HG03103 (cell line): Measurements from ENCODE around the gene FAM13A.
"Not testable (repeated sequence)": the region's sequence is repeated elsewhere in the genome, so short reads cannot be mapped to it uniquely, and the experiment has no call there.

Experiments used
- ATAC-seq: cut with Tn5 transposase; IDR thresholded peaks from one replicate; pipeline ENCODE4 v1.9.1; 2021; ENCODE audit warnings: low read depth; ENCODE audit not compliant: unreplicated experiment

FAM13A gene

DNA sequence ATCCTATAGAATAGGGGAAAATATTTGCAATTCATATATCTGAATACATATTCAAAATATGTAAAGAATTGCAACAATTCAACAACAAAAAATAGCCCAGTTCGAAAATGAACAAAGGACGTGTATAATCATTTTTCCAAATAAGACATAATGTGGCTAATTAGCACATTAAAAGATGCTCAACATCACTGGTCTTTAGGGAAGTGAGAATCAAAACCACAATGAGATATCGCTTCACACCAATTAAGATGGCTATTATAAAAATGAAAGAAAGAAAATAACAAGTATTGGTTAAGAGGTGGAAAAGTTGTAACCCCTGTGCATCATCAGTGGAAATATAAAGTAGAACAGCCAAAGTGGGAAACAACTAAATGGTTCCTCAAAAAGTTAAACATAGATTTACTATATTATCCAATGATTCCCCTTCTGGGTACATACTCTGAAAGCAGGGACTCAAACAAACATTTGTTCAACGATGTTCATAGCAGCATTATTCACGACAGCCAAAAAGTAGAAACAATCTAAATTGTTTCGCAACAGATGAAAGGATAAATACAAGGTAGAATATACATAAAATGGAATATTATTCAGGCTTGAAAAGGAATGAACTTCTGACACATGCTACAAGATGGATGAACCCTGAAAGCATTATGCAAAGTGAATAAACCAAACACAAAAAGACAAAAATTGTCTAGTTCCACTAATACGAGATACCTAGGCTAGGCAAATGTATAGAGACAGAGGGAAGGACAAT, 12.7 kb downstream of the FAM13A start:
- no peak for ATAC-seq

DNA sequence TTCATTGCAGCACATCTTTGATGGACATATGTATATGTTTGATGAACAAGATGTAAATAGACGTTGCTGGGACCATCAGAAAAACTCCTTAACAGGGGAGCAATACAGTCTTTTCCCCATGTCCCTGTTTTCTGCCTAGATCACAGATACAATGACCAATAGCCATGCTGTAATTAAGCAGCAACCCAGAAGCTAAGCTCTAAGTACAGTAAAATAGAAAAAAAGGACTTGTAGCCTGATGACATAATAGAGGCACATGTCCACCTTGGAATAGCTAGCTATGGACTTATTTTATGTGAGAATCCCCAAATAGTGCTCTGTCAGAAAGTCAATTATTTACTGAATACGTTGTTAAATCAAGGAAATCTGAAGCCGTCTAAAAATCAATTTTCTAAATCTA, 14.9 kb downstream of the FAM13A start:
- no peak for ATAC-seq

DNA sequence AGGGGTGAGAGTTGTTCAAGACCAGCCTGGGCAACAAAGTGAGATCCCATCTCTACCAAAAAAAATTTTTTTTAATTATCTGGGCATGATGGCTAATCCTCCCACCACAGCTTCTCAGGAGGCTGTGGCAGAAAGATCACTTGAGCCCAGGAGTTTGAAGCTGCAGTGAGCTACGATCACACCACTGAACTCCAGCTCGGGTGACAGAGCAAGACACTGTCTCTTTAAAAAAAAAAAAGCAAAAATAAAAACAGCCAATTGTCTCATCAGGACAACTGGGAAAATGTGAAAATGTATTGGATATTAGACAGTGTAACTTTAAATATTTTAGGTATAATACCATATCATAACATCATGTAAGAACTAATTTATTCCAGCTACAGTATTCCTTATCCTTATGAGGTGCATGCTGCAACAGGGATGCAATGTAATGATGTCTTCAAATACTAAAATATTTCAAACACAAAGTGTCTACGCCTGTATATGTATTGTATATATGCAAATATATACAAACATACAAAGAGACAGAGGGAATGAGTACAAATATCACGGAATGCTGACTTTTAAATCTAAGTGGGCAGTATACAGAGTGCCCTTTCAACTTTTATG, 17.2 kb downstream of the FAM13A start:
- ATAC-seq = no peak

DNA sequence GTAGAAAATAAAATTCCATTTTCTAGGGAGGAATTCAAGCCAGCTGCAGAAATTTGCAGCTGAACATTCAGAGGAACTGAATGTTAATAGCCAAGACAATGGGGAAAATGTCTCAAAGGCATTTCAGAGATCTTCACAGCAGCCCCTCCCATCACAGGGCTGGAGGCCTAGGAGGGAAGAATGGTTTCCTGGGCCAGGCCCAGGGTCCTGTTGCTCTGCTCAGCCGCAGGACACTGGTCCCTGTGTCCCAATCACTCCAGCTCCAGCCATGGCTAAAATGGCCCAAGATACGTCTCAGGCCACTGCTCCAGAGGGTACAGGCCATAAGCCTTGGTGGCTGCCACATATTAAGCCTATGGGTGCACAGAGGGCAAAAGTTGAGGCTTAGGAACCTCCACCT, 20.4 kb downstream of the FAM13A start:
- ATAC-seq = no peak

- ATAC-seq = no peak
Observed at GRCh38 chr4:89031272-89031671, 25.7 kb downstream of the FAM13A start.

GRCh38 chr4:89029591-89029990, 27.4 kb downstream of the FAM13A start:
- no peak for ATAC-seq

DNA sequence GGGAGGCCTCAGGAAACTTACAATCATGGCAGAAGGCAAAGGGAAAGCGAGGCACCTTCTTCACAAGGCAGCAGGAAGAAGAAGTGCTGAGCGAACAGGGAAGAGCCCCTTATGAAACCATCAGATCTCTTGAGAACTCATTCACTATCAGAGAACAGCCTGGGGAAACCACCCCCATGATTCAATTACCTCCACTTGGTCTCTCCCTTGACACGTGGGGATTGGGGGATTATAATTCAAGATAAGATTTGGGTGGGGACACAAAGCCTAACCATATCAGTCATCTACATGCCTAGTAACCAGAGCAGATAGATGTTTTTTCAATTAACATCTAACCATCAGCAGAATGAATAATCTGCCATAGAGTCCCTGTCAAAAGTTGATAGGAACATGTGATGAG, 30.4 kb downstream of the FAM13A start:
- ATAC-seq = no peak

DNA sequence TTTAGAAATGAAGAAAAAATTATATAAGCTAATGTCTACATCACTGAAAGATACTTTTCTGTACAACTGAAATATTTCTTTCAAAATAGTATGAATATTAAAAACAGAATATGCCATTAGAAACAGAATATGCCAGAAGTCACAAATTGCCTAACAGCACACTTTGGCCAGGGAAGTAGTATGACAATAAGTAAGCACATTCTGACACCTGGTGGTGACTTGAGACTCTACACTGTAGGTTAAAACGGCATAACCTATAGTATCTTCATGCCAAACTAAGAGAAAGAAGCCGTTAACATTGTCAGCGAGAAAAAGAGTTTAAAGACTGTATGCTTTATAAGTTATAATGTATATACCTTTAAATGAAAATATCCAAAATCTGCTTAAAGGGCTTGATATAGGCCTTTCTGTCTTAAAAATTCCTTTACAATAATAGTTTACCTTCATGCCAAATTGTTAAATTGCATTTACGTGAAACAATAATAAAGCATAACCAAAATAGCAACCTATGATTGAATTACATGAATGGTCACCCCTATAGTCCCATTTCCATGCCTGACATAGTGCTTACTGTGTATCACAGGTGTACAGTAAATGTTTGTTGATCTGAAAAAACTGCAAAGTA, 32.8 kb downstream of the FAM13A start:
- peak; percentile 97 for ATAC-seq

DNA sequence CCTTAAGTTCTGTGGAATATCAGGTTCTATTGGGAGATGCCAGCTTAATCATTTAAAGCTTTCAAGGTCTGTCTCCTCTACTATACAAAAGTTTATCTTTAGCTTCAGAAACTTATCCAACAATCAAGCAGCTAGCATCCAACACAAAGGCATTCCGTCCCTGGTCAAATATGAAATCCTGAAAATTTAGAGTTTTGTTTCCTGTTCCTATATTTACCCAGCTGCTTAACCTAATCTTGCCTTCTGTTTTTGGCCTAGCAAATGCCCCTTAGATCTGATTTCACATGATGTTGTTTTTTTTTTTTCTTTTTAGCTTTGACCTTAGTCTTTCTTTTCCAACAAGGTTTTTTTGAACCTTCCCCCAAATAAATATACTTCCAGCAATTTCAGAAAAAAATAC, 33.8 kb downstream of the FAM13A start:
- ATAC-seq = no peak

GRCh38 chr4:89022426-89023128, 34.4 kb downstream of the FAM13A start:
- ATAC-seq = no peak

- no peak for ATAC-seq
Observed at GRCh38 chr4:89021684-89022083, 35.3 kb downstream of the FAM13A start.

DNA sequence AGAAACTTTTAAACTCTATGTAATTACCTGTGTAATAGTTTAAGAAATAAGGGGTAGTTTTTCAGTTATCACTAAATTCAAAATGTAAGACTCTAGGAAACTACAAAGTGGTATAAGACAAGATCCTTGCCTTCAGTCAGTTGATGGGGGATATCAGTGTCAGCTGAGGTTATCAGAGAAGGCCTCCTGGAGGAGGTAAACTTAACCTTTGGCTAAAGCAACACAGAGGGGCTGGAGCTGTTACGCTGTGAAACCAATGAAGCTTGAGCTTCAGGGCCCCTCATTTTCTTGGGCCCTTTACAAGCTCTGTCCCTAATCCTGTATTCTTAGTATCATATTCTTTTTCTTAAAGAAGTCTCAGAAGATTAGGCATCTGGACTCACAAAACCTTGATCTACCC, 35.9 kb downstream of the FAM13A start:
- no peak for ATAC-seq

GRCh38 chr4:89014897-89015296, 42.1 kb downstream of the FAM13A start:
- ATAC-seq = not testable (repeated sequence)

- no peak for ATAC-seq
Observed at GRCh38 chr4:89009761-89010369, 47.1 kb downstream of the FAM13A start.

DNA sequence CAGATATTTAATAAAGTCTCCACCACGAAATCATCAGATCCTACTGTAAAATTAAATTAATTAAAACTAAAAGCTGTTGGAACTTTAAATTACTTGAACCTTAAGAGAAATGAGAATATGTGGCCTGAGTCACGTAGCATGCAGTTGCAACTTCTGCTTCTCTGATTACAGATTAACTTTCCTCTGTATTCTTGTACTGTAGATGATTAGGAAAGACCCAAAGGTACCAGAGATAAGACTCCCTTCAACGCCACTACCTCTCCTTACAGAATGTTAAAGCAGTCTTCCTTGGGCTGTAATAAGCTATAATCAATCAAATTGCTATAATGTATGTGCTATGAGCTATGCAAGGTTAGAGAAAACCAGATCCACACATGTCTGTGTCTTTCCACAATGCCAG, 47.9 kb downstream of the FAM13A start:
- no peak for ATAC-seq

DNA sequence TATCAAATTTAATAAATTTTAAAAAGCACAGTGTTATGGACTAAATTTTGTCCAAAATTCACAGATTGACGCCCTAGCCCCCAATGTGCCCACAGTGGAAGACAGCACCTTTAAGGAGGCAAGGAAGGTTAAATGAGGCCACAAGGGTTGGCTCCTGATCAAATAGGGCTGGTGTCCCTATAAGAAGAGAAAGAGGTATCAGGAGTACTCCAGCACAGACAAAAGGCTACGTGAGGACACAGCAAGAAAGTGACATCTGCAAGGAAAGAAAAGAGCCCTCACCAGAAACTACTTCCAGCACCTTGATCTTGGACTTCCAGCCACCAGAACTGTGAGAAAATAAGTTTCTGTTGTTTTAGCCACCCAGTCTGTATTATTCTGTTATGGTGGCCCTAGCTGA, 48.8 kb downstream of the FAM13A start:
- no peak for ATAC-seq

GRCh38 chr4:89007338-89007939, 49.5 kb downstream of the FAM13A start:
- ATAC-seq = no peak

GRCh38 chr4:89006307-89006706, 50.7 kb downstream of the FAM13A start:
- ATAC-seq = no peak

DNA sequence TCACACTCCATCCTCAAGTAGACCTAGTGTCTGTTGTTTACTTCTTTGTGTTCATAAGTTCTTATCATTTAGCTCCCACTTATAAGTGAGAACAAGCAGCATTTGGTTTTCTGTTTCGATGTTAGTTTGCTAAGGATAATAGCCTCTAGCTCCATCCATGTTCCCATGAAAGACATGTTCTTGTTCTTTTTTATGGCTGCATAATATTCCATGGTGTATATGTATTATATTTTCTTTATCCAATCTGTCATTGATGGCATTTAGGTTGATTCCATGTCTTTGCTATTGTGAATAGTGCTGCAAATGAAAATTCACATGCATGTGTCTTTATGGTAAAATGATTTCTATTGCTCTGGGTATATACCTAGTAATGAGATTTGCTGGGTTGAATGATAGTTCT, 51.9 kb downstream of the FAM13A start:
- ATAC-seq = not testable (repeated sequence)

DNA sequence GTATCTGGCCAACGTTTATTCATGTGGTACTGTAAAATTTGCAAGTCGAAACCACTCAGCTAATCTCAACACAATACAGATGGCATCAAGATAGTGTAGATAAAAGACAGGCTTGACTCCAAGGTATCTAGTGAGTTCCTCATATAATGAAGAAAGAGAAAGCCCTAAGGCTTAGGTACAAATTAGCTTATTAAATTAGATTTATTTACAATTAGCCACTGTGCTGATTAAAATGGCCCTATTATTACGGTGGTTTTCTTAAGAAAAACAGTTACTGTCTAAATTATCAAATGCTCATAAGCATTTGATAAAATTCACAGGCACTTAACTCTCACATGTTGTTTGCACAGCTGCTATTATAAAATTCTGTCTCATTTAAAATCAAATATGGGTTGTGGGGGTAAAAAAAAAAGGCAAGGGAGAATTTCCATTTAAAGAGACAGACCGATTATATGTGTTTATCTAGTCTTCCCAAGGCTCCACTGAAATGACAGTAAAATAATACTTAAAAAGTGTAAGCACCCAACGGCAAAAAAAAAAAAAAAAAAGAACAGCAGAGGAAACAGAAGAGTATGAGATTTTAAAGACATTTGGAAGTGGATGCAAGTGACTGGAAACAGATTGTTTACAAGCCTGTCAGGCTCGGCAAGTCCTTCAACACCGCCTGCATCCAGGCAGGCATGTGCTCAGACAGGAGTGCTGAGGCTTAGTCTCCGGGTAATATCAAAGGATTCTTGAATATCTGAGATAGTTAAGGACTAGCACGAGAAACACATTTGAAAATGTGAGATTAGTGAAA, 55.1 kb downstream of the FAM13A start:
- no peak for ATAC-seq
